K562 (cell line): ENCODE results near the gene PPP1R13B. TPM values are rescaled to one million over a fixed set of nuclear protein-coding genes. Genes with fewer than 3 reads are reported as not detected.

Experiments
- ATF4 ChIP-seq: fragments of 450-650 bp; formaldehyde crosslinking; IDR thresholded peaks from 2 replicates; pipeline ENCODE4 v1.4.0; 2022; ENCODE audit warnings: mild to moderate bottlenecking, moderate library complexity
- BCOR ChIP-seq: fragments of 450-650 bp; IDR thresholded peaks from 2 replicates; pipeline ENCODE4 v1.6.1; 2016
- CGGBP1 ChIP-seq: fragments of 250-450 bp; sonication (Bioruptor Pico); IDR thresholded peaks from 2 replicates; pipeline ENCODE4 v1.9.0; 2021; ENCODE audit warnings: mild to moderate bottlenecking
- FOS ChIP-seq: IDR thresholded peaks from 3 replicates; pipeline ENCODE4 v1.6.1; 2011; ENCODE audit not compliant: insufficient read length; ENCODE audit errors: extremely low read depth
- JUNB ChIP-seq: fragments of 450-650 bp; formaldehyde crosslinking; conservative IDR thresholded peaks from 2 replicates; pipeline ENCODE4 v1.4.0; 2020; ENCODE audit warnings: mild to moderate bottlenecking
- KDM5B ChIP-seq: fragments of 200-600 bp; sonication (generic); IDR thresholded peaks from 2 replicates; pipeline ENCODE4 v1.6.1; 2012; ENCODE audit warnings: low read depth, mild to moderate bottlenecking, moderate library complexity, low read length, control low read depth, inconsistent platforms; ENCODE audit not compliant: insufficient replicate concordance
- MCM3 ChIP-seq: fragments of 450-650 bp; IDR thresholded peaks from 2 replicates; pipeline ENCODE4 v1.6.1; 2016
- MYC ChIP-seq, 2 experiments: fragments of 250-450 bp in 1 of 2; sonication (Bioruptor Pico) in 1 of 2; IDR thresholded peaks; 2 replicates each; pipeline versions ENCODE4 v1.5.1 to v1.6.1; 2012 to 2021; ENCODE audit warnings: low read depth in 2 of 2, borderline replicate concordance in 1 of 2, improper control_type of control experiment in 1 of 2, low read length in 1 of 2, mild to moderate bottlenecking in 1 of 2, moderate library complexity in 1 of 2
- PURB ChIP-seq: sonication (generic); formaldehyde crosslinking; IDR thresholded peaks from 2 replicates; pipeline ENCODE4 v1.9.0; 2021; ENCODE audit warnings: low read depth, mild to moderate bottlenecking, missing genetic modification reagents
- TRIM28 ChIP-seq: fragments of 450-650 bp; IDR thresholded peaks from 2 replicates; pipeline ENCODE4 v1.6.1; 2017
- ZBTB17 ChIP-seq: fragments of 450-650 bp; formaldehyde crosslinking; IDR thresholded peaks from 2 replicates; pipeline ENCODE4 v1.4.0; 2020; ENCODE audit warnings: mild to moderate bottlenecking
- ZC3H4 ChIP-seq: sonication (generic); formaldehyde crosslinking; IDR thresholded peaks from 2 replicates; pipeline ENCODE4 v1.9.0; 2021; ENCODE audit warnings: missing genetic modification reagents, borderline replicate concordance
- ZNF274 ChIP-seq: IDR thresholded peaks from 2 replicates; pipeline ENCODE4 v1.6.1; 2011; ENCODE audit warnings: low read depth, mild to moderate bottlenecking, low read length, moderate library complexity, borderline replicate concordance
- polyA plus RNA-seq, 8 experiments: library from polyadenylated mRNA; depleted of rRNA in 4 of 8; stranded (reverse) in 5 of 8; unstranded in 3 of 8; fragments of >200 nt; fragmentation: Nextera tagmentation in 2 of 8; fragmentation: Illumina TruSeq in 1 of 8; extraction: Ambion mirVana in 2 of 8; extraction: Trizol in 1 of 8; gene quantifications; 2 replicates each; pipeline versions ENCODE4 v1.2.1 to v1.2.3, GENCODE V29; 2011 to 2014; ENCODE audit warnings: inconsistent platforms in 1 of 8, missing spikeins in 1 of 8
- total RNA-seq, 7 experiments: library from RNA; depleted of rRNA in 6 of 7; stranded (reverse); fragments of >200 nt in 6 of 7; fragmentation: Illumina TruSeq in 2 of 7; extraction: Trizol in 2 of 7; gene quantifications; 2 replicates each; pipeline versions ENCODE4 v1.2.1 to v1.2.3, GENCODE V29; 2011 to 2021; ENCODE audit warnings: low replicate concordance in 1 of 7

The PPP1R13B gene
- total and polyA plus RNA-seq, 9 of the 15 experiments (the other 6 are each of a cell fraction or from before 2014, with no cell fraction given), result 0.03 to 1.7 (median 0.15) TPM

- TF ChIP-seq ZBTB17 (CRISPR knock-in tag) (no peak), BCOR (no peak), ZNF274 (no peak), MCM3 (no peak), PURB (CRISPR knock-in tag) (no peak), FOS (no peak), ATF4 (CRISPR knock-in tag) (no peak), TRIM28 (no peak), CGGBP1 (no peak), MYC (IDR thresholded peaks at IDR 0.05; ENCODE audit: low read depth, low read length) (no peak), MYC (CRISPR knock-in tag; IDR thresholded peaks at IDR 0.05; ENCODE audit: borderline replicate concordance, low read depth) (no peak), KDM5B (no peak), JUNB (CRISPR knock-in tag) (no peak), ZC3H4 (CRISPR knock-in tag) (no peak)
These were observed 133.2 kb downstream of the PPP1R13B start (continued) for GRCh38 chr14:103714063-103714724.
